Gastrocnemius medialis (tissue), 4 donors: ENCODE data around the gene GEMIN2.

Experiments used
- CTCF ChIP-seq, 5 experiments: fragments of 450-650 bp in 3 of 5; fragments of 200-600 bp in 2 of 5; sonication (generic) in 2 of 5; IDR thresholded peaks in 4 of 5; conservative IDR thresholded peaks in 1 of 5; 1 replicate in 4 of 5; 2 replicates in 1 of 5; pipeline ENCODE4 v1.5.1; 2016 to 2019; ENCODE audit warnings: antibody characterized with exemption in 5 of 5, mild to moderate bottlenecking in 3 of 5, moderate library complexity in 3 of 5
- POLR2A ChIP-seq, 2 donors: fragments of 450-650 bp; IDR thresholded peaks; one replicate each; pipeline ENCODE4 v1.6.1; 2017; ENCODE audit warnings: antibody characterized with exemption in 2 of 2, mild to moderate bottlenecking in 2 of 2, moderate library complexity in 2 of 2

GRCh38 chr14:39185256-39186049, 71.3 kb downstream of the GEMIN2 start:
- TF ChIP-seq CTCF (IDR thresholded peaks at IDR 0.05 in 4 of 5, conservative IDR thresholded peaks at IDR 0.05 in 1 of 5) (no peak), POLR2A (IDR thresholded peaks at IDR 0.05) (no peak)
